HG02943 (cell line): ENCODE measurements around the gene CDH13.

ENCODE experiments used
- ATAC-seq: cut with Tn5 transposase; IDR thresholded peaks from one replicate; pipeline ENCODE4 v1.9.1; 2021; ENCODE audit warnings: mild to moderate bottlenecking, low read depth, moderate library complexity; ENCODE audit not compliant: unreplicated experiment

CDH13 gene

GRCh38 chr16:83826146-83826913 lies 1199.6 kb downstream of the CDH13 start:
- ATAC-seq = no peak

- ATAC-seq = no peak
These were observed 1203.5 kb downstream of the CDH13 start for GRCh38 chr16:83830091-83830768.

GRCh38 chr16:83830769-83831455 lies 1204.1 kb downstream of the CDH13 start:
- no peak for ATAC-seq

GRCh38 chr16:83831456-83831987 lies 1204.8 kb downstream of the CDH13 start:
- ATAC-seq = no peak

- ATAC-seq = no peak
These were observed 1207.2 kb downstream of the CDH13 start for GRCh38 chr16:83833921-83834320.

- ATAC-seq = no peak
These were observed 1209.1 kb downstream of the CDH13 start for GRCh38 chr16:83835586-83836566.

GRCh38 chr16:83837566-83837965 lies 1210.8 kb downstream of the CDH13 start:
- no peak for ATAC-seq

GRCh38 chr16:83838151-83838550 lies 1211.4 kb downstream of the CDH13 start:
- ATAC-seq = no peak

GRCh38 chr16:83839561-83839960 lies 1212.8 kb downstream of the CDH13 start:
- ATAC-seq = no peak

GRCh38 chr16:83840060-83840617 lies 1213.4 kb downstream of the CDH13 start:
- no peak for ATAC-seq

GRCh38 chr16:83842291-83842690 lies 1215.5 kb downstream of the CDH13 start:
- no peak for ATAC-seq

- no peak for ATAC-seq
These were observed 1216.2 kb downstream of the CDH13 start for GRCh38 chr16:83842756-83843507.

GRCh38 chr16:83843657-83844056 lies 1216.9 kb downstream of the CDH13 start:
- no peak for ATAC-seq

- no peak for ATAC-seq
These were observed 1218.5 kb downstream of the CDH13 start for GRCh38 chr16:83845263-83845662.

GRCh38 chr16:83847371-83848225 lies 1220.8 kb downstream of the CDH13 start:
- no peak for ATAC-seq

GRCh38 chr16:83849421-83849820 lies 1222.7 kb downstream of the CDH13 start:
- ATAC-seq = no peak
